Activated CD8-positive, alpha-beta T cell treated with anti-CD3 and anti-CD28 coated beads for 36 hours (primary cell): Measurements from ENCODE around the gene SLC9A5. TPM values are rescaled to one million over a fixed set of nuclear protein-coding genes. Genes with fewer than 3 reads are reported as not detected.

Experiments used
- ATAC-seq: fragments of 200-7000 bp; cut with Tn5 transposase; one replicate; pipeline ENCODE4 v1.10.0; 2021; ENCODE audit warnings: mild to moderate bottlenecking, moderate library complexity
- CTCF ChIA-PET: fragments of 350-600 bp; sonication (Branson Sonifier 250); formaldehyde crosslinking; loops from one replicate; lab custom pipeline; 2021; ENCODE audit warnings: antibody characterized with exemption; lab: Charles Lee
- POLR2A ChIA-PET: fragments of 350-600 bp; sonication (Branson Sonifier 250); formaldehyde crosslinking; loops from one replicate; lab custom pipeline; 2021; ENCODE audit warnings: antibody characterized with exemption; lab: Charles Lee
- DNase-seq: peaks from one replicate; pipeline ENCODE4 v3.0.0-alpha.2; 2020
- H3K27ac Mint-ChIP-seq: one replicate; pipeline ENCODE4 v1.8.0; 2021; ENCODE audit warnings: mild to moderate bottlenecking, mixed read lengths
- H3K27me3 Mint-ChIP-seq: one replicate; pipeline ENCODE4 v1.8.0; 2021; ENCODE audit warnings: mixed read lengths
- H3K36me3 Mint-ChIP-seq: one replicate; pipeline ENCODE4 v1.8.0; 2021; ENCODE audit warnings: low read depth, mixed read lengths
- H3K4me1 Mint-ChIP-seq: one replicate; pipeline ENCODE4 v1.8.0; 2021; ENCODE audit warnings: low read depth, mixed read lengths
- H3K4me3 Mint-ChIP-seq: one replicate; pipeline ENCODE4 v1.8.0; 2021; ENCODE audit warnings: mild to moderate bottlenecking, moderate library complexity, mixed read lengths
- H3K9me3 Mint-ChIP-seq: one replicate; pipeline ENCODE4 v1.8.0; 2021; ENCODE audit warnings: mixed read lengths
- intact Hi-C: fragments of 100-400 bp; cut with micrococcal nuclease; formaldehyde crosslinking; loops from one replicate; pipeline ENCODE4 v1.10.0; 2022
- total RNA-seq, 2 experiments: library from RNA; stranded (reverse); gene quantifications; one replicate each; pipeline ENCODE4 v1.2.3, GENCODE V29; 2021
- TF ChIP-seq, protein P1 (sequence below): fragments of 200-600 bp; IDR thresholded peaks from one replicate; pipeline ENCODE4 v1.8.0; 2022; ENCODE audit warnings: antibody characterized with exemption, mild to moderate bottlenecking

The SLC9A5 gene
- total RNA-seq, 2 experiments from 2014 or later = 7.7 to 8.1 TPM

DNA sequence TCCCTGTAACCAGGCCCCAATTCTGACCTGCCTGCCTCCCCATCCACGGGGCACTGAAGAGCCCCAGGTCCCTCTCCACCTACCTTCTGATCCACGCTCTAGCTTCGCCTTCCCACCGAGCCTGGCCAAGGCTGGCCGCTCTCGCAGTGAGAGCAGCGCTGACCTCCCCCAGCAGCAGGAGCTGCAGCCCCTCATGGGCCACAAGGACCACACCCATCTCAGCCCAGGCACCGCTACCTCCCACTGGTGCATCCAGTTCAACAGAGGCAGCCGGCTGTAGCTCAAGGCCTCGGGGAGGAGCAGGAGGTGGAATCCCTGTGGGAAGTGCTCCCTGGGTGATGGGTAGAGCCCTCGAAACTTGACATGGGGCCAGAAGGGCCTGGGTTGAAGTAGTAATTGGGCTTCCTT, 22.2 kb downstream of the SLC9A5 start:
- TF ChIP-seq, protein P1, sequence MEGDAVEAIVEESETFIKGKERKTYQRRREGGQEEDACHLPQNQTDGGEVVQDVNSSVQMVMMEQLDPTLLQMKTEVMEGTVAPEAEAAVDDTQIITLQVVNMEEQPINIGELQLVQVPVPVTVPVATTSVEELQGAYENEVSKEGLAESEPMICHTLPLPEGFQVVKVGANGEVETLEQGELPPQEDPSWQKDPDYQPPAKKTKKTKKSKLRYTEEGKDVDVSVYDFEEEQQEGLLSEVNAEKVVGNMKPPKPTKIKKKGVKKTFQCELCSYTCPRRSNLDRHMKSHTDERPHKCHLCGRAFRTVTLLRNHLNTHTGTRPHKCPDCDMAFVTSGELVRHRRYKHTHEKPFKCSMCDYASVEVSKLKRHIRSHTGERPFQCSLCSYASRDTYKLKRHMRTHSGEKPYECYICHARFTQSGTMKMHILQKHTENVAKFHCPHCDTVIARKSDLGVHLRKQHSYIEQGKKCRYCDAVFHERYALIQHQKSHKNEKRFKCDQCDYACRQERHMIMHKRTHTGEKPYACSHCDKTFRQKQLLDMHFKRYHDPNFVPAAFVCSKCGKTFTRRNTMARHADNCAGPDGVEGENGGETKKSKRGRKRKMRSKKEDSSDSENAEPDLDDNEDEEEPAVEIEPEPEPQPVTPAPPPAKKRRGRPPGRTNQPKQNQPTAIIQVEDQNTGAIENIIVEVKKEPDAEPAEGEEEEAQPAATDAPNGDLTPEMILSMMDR = no peak
- DNase-seq = no peak
- Mint-ChIP-seq H3K4me3 (no peak overlapping the region), H3K27ac (no peak overlapping the region), H3K4me1 (peaks cover 4% of the 10 kb centered on the region), H3K9me3 (no peaks in the 10 kb centered on the region), H3K27me3 (no peaks in the 10 kb centered on the region), H3K36me3 (peaks cover 7% of the 10 kb centered on the region)
- POLR2A ChIA-PET = interaction anchor here (0.9 to 1.5 kb wide), 5 partner anchors 10 to 73 kb away, joined by 3 to 6 read pairs (median 3); no protein-coding TSS in a partner anchor
- CTCF ChIA-PET = interaction anchor here (1.2 to 1.9 kb wide), 2 partner anchors 10 to 20 kb away, joined by 4 read pairs; no protein-coding TSS in a partner anchor
- no peak for ATAC-seq
- intact Hi-C loops = no loop called here

DNA sequence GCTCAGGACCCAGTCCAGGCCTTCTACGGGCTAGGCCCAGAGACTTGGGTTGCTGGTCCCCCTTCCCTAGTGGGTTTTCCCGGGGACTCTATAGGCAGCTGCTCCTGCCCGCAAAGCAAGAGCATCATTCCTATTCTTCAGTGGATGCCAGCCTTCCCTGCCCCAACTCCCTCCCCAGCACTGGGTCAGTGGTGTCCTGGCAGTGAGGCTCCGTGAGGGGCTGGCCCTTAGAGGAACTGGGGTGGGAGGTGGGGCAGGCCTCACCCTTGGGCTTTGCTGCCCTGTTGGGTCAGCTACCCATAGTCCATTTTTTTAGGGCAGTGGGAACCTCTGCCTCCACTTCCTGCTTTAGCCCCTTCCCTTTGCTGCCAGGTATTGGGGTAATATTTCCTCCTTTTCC, 22.7 kb downstream of the SLC9A5 start:
- TF ChIP-seq, protein P1 = no peak
- H3K9me3 Mint-ChIP-seq = no peaks in the 10 kb centered on the region
- intact Hi-C loops = no loop called here
- ATAC-seq = no peak
- H3K4me3 Mint-ChIP-seq = no peak overlapping the region
- ChIA-PET CTCF (interaction anchor here (1.2 kb wide), 1 partner anchor 11 kb away, joined by 4 read pairs; no protein-coding TSS in a partner anchor), POLR2A (interaction anchor here (1.1 to 1.5 kb wide), 4 partner anchors 14 to 74 kb away, joined by 3 to 6 read pairs (median 4); no protein-coding TSS in a partner anchor)
- H3K27me3 Mint-ChIP-seq = no peaks in the 10 kb centered on the region
- DNase-seq = no peak
- H3K4me1 Mint-ChIP-seq = peaks cover 5% of the 10 kb centered on the region
- H3K27ac Mint-ChIP-seq = no peak overlapping the region
- peaks cover 12% of the 10 kb centered on the region for H3K36me3 Mint-ChIP-seq

DNA sequence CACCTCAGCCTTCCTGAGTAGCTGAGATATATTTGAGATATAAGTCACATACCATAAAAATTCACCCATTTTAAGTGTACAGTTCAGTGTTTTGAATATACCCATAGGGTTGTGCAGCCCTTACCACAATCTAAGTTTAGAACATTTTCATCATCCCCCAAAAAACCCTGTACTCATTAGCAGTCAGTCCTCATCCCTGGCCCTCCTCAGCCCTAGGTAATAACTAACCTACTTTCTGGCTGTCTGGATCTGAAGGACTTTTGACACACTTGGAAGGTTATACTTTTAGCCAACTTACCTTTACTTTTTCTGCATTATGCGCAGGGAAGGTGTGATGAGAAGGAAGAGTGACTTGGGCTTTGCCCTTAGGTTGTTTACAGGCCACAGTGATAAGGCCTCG, 26.5 kb downstream of the SLC9A5 start:
- H3K27ac Mint-ChIP-seq = no peak overlapping the region
- TF ChIP-seq, protein P1 = no peak

DNA sequence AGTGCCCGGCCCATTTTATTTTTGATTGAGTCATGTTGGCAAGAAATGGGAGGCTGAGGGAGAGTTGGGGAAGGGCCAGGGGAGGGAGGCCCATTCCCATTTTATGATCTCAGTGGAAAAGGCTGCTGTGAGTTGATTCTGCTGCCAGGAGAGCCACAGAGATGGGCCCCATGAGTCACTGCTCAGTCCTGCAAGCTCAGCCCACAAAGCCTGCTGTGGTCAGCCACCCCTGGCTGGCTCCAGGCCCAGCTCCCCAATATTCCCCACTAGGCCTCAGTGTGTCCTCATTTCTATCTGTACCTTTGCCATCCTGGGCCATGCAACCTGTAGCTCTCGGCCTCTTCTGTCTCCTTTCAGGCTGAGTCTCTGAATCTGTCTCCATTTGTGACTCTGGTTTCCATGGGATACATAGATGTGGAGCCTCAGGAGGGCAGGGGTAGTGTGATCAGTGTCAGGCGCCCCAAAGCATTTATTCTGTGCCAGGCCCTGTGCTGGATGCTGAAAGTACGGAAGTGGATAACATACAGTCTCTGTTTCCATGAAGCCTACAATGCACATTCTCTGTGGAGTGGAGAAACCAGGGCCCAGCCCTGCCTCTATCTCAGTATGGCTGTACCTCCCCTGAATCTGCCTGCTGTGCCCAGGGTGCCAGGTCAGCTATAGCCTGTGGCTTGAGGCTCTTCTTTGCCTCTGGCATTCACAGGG, 28.7 kb downstream of the SLC9A5 start:
- Mint-ChIP-seq H3K27ac (peak overlapping the region; percentile 83), H3K4me3 (peak overlapping the region; percentile 89), H3K27me3 (no peaks in the 10 kb centered on the region), H3K9me3 (no peaks in the 10 kb centered on the region), H3K36me3 (peaks cover 25% of the 10 kb centered on the region), H3K4me1 (peaks cover 18% of the 10 kb centered on the region)
- intact Hi-C loops = loop anchor here (5.0 kb wide), 1 partner anchor 50 kb away; the partner anchor contains the start of genes KCTD19 and LRRC36
- TF ChIP-seq, protein P1 = no peak
- CTCF ChIA-PET = interaction anchor here (0.7 to 2.0 kb wide), 10 partner anchors 11 to 316 kb away, joined by 3 to 8 read pairs (median 3); partner anchors contain the start of genes CES3, KCTD19, LRRC36 and TMEM208
- ATAC-seq (no peak), DNase-seq (peak; percentile 49)
- POLR2A ChIA-PET = interaction anchor here (1.0 to 2.1 kb wide), 2 partner anchors 10 to 33 kb away, joined by 3 to 7 read pairs; no protein-coding TSS in a partner anchor

More for the DNA sequence above, 26.5 kb downstream of the SLC9A5 start:
- no peaks in the 10 kb centered on the region for H3K9me3 Mint-ChIP-seq
- ChIA-PET CTCF (no interaction called here), POLR2A (no interaction called here)
- intact Hi-C loops = loop anchor here (5.0 kb wide), 1 partner anchor 52 kb away; the partner anchor contains the start of genes KCTD19 and LRRC36
- DNase-seq (no peak), ATAC-seq (no peak)
- H3K4me3 Mint-ChIP-seq = no peak overlapping the region
- H3K4me1 Mint-ChIP-seq = peaks cover 18% of the 10 kb centered on the region
- no peaks in the 10 kb centered on the region for H3K27me3 Mint-ChIP-seq
- peaks cover 25% of the 10 kb centered on the region for H3K36me3 Mint-ChIP-seq
